Mononuclear cell (primary cell): ENCODE measurements around the gene CFAP20. TPM values are rescaled to one million over a fixed set of nuclear protein-coding genes. Genes with fewer than 3 reads are reported as not detected.

Experiments
- H3K27me3 ChIP-seq: 2 replicates; pipeline ENCODE4 v1.6.0; 2011; ENCODE audit warnings: low read length, control low read depth; ENCODE audit not compliant: insufficient read depth
- H3K4me1 ChIP-seq: 2 replicates; pipeline ENCODE4 v1.5.1; 2011; ENCODE audit warnings: mild to moderate bottlenecking, low read length, control low read depth; ENCODE audit not compliant: insufficient read depth
- H3K4me3 ChIP-seq: 2 replicates; pipeline ENCODE4 v1.5.1; 2011; ENCODE audit warnings: mild to moderate bottlenecking, low read length, moderate library complexity
- H3K9me3 ChIP-seq: 2 replicates; pipeline ENCODE4 v1.5.1; 2011; ENCODE audit warnings: low read depth, mild to moderate bottlenecking, control low read depth, low read length
- total RNA-seq: library from RNA; depleted of rRNA; stranded (reverse); fragments of >200 nt; gene quantifications from one replicate; pipeline ENCODE4 v1.2.3, GENCODE V29; 2012

The CFAP20 gene
- total RNA-seq, 1 donor, result 70.0 TPM

DNA sequence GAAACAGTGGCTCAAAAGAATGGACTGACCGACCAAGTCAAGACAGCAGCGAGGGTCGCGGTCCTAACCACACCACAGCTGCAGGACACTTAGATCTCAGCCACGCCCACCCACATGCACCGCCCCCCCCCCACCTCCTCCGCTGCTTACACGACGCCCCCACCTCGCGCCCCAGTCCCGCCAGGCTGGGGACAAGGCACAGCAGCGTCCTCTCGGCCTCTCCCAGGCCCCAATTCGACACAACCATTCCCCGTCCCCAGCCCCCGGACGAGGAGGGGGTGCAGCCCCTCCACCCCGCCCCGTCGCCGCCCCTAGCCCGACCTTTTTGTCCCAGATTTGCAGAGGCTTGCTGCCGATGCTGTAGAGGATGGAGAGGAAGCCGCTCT is 477 bp downstream of the CFAP20 start:
- Histone ChIP-seq H3K27me3 (no peaks in the 10 kb centered on the region), H3K4me1 (peaks cover 38% of the 10 kb centered on the region), H3K9me3 (no peaks in the 10 kb centered on the region), H3K4me3 (peak overlapping the region; percentile 87)

DNA sequence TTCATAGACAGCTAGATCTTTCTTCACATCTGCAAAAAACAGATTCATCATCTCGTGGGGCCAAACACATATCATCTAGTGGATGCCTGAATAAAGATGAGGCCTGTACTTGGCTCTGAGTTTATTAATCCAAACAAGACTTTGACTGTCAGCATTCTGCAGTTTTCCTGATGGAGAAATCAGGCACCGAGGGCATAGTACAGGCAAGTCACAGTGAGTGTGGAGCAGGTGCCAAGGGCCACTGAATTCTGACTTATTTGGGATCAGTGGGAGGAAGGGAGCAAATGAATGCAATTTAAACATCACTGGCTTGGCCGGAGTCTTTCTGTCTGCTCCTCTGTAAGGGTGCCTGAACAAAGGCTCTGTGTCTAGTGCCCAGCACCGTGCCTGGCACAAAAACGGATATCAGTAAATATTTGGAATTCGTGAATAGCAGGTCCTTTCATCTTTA is 975 bp downstream of the CFAP20 start:
- H3K27me3 ChIP-seq, result no peaks in the 10 kb centered on the region
- no peaks in the 10 kb centered on the region for H3K9me3 ChIP-seq
- H3K4me1 ChIP-seq, result peaks cover 38% of the 10 kb centered on the region
- peak overlapping the region; percentile 27 for H3K4me3 ChIP-seq

DNA sequence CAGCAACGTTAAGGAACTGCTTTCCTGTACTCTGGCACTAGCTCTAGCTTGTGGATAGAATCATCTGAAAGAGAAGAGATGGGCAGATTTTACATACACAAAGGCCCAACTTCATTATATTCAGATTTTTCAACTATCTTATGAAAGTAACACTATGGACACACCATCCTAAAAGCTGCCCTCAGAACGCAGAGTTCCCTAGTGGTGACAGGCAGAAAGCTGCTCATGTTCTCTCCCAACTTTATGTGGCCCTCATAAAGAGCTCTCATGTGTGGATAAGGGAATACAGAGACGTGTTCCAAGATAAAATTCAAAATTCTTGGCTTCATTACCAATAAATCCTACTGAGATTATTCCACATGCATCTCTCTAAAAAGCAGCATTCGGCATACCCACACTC is 1.5 kb downstream of the CFAP20 start:
- Histone ChIP-seq H3K27me3 (no peaks in the 10 kb centered on the region), H3K4me3 (no peak overlapping the region), H3K9me3 (no peaks in the 10 kb centered on the region), H3K4me1 (peaks cover 38% of the 10 kb centered on the region)

DNA sequence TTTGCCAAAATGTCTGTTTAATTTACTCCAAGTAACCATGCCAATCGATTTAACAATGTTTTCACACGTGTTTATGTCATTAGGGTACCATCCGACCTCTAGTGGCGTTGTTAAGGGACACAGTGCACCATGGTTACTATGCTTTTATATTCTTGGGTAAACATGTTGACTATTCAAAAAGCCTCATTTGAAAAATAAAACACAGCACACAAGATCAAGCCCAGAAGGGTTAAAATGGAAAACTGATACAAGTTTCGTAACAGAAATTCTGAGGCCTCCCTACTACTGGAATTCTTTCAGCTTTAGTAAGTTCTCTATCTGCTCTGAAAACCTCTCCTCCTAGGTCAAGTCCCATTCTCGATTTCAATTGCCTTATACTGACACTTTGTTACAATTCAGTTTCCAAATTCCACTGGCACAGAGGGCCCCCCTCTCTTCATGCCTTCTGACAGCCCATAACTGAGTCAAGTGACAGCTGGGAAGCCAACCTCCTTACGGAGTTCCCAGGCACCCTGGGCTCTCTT is 2.1 kb downstream of the CFAP20 start:
- Histone ChIP-seq H3K9me3 (no peaks in the 10 kb centered on the region), H3K4me3 (no peak overlapping the region), H3K27me3 (no peaks in the 10 kb centered on the region), H3K4me1 (peaks cover 39% of the 10 kb centered on the region)

DNA sequence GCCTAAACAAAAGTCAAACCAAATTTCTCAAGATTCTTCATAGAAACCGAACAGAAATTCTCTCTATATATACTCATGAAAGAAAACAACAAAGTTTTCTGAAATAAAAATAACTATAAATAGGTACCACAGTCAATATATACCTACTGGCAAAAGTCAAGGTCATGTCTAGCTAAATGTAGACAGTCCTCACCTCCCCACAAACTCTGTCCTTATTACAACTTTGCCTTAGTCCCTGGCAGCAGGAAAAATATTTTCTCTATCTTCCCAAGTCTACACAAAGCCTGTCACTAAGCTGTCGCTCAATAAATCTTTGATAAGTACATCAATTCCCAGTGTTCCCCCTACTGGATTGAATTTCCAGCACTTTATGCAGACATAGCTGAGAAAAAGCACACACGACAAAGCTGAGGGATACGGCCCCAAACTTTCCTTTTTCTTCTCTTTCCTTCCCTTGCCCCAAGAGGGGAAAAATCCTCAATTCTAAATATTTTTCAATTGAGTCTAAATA is 2.7 kb downstream of the CFAP20 start:
- Histone ChIP-seq H3K4me1 (peaks cover 44% of the 10 kb centered on the region), H3K9me3 (no peaks in the 10 kb centered on the region), H3K27me3 (no peaks in the 10 kb centered on the region), H3K4me3 (no peak overlapping the region)

DNA sequence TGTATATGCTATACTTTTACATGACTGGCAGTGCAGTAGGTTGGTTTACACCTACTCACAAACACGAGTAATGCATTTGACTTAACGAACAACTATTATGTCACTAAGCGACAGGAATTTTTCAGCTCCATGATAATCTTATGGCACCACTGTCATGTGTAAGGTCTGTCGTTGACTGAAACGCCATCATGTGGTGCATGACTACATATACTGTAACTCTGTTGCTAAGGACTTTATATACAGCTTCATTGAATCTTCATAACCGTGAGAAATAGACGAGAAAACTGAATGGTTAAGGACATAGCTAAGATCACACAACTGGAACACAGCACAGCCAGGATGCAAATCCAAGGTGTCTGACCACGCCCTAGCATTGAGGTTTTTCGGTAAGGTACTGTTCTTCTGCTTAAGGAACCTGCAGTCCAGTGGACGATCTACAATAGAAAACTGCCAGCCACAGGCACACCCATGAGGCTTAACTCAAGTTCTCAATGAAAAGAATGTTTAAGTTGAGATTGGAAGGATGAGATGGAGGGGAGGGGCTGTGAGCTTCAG is 3.3 kb downstream of the CFAP20 start:
- H3K9me3 ChIP-seq, result no peaks in the 10 kb centered on the region
- peaks cover 46% of the 10 kb centered on the region for H3K4me1 ChIP-seq
- H3K4me3 ChIP-seq, result no peak overlapping the region
- H3K27me3 ChIP-seq, result no peaks in the 10 kb centered on the region

DNA sequence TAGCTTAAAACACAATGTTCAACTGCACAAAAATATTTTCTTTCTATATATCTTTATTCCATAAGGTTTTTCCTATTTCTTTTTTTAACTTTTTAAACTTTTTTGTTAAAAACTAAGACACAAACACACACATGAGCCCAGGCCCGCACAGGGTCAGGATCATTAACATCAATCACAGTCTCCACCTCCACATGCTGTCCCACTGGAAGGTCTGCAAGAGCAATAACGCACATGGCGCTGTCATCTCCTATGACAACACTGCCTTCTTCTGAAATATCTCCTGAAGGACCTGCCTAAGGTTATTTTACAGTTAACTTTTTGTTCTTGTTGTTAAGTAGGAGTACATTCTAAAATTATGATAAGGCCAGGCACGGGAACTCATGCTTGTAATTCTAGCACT is 4.1 kb downstream of the CFAP20 start:
- Histone ChIP-seq H3K27me3 (no peaks in the 10 kb centered on the region), H3K9me3 (no peaks in the 10 kb centered on the region), H3K4me1 (peaks cover 46% of the 10 kb centered on the region), H3K4me3 (no peak overlapping the region)

DNA sequence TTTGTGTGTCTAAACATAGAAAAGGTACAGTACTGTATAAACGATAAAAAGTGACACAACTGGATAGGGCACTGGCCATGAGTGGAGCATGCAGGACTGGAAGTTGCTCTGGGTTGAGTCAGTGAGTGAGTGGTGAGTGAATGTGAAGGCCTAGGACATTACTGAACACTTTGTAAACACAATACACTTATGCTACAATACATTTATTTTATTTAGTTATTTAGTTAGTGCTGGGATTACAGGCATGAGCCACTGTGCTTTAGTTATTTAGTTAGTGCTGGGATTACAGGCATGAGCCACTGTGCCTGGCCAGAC is 4.6 kb downstream of the CFAP20 start:
- no peaks in the 10 kb centered on the region for H3K27me3 ChIP-seq
- peaks cover 43% of the 10 kb centered on the region for H3K4me1 ChIP-seq
- no peaks in the 10 kb centered on the region for H3K9me3 ChIP-seq
- no peak overlapping the region for H3K4me3 ChIP-seq

DNA sequence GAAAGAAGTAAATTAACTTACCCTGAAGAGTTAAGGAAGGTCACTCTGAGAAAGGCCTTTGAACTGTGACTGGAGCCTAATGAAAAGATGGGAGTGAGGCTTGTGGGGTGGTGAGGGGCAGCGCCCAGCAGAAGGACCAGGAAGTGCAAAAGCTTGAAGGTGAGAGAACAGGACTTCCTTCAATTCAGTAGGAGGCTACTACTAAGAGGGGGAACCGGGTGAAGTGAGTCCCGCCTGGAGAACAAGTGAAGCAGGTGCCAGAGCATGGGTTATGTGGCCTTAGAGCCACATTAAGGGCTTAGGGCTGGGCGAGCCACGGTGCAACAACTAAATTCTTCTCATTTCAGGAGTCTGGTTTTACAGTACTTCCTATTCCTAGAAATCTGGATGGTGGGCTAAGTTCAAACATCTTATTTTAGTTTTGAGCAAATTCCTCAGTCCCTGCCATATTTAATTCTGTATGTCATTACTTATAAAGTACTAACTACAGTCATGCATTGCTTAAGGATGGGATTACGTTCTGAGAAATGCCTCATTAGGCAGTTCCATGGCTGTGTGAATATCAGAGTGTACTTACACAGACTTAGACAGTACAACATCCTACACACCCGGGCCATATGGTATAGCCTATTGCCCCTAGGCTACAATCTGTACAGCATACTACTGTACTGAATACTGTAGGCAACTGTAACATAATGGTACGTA is 5.1 kb downstream of the CFAP20 start:
- H3K4me3 ChIP-seq, result no peak overlapping the region
- peaks cover 43% of the 10 kb centered on the region for H3K4me1 ChIP-seq
- no peaks in the 10 kb centered on the region for H3K9me3 ChIP-seq
- H3K27me3 ChIP-seq, result no peaks in the 10 kb centered on the region

DNA sequence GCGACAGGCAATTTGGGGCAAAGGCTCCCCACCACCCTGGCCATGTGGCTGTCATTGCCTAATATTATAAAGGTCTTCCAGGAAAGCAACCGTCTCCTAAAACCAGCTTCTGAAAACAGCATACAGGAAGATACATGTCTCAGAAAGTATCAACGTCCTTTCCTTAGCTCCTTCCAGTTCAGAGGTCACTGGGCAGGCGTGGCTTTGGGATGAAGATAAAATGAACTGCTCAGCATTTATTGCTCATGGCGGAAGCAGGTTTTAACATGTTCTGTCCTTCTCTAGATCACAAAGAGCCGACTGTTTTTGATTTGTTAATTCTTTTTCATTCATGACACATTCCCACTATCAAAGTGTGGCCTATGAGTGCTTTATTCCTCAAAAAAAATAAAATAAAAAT is 8.0 kb downstream of the CFAP20 start:
- H3K9me3 ChIP-seq, result no peaks in the 10 kb centered on the region
- peaks cover 19% of the 10 kb centered on the region for H3K4me1 ChIP-seq
- no peak overlapping the region for H3K4me3 ChIP-seq
- H3K27me3 ChIP-seq, result no peaks in the 10 kb centered on the region

DNA sequence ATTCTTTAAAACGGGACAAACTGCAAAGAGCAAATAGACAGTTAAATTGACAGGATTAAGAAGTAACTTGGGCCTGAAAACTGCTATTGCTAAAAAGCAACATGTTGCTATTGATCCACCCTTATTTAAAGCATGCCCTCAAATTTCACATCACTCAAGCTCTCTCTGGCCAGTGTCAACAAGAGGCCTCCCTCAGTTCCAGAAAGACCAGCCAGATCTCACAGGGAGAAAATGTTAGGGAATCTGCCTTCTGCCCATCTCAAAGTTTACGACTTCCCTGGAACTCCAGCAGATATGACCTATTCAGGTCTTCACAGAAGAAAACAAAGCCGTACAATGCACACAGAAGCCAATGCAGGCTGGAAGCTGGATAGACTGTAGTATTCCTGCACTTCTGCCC is 8.9 kb downstream of the CFAP20 start:
- Histone ChIP-seq H3K4me1 (peaks cover 13% of the 10 kb centered on the region), H3K9me3 (no peaks in the 10 kb centered on the region), H3K4me3 (no peak overlapping the region), H3K27me3 (no peaks in the 10 kb centered on the region)

DNA sequence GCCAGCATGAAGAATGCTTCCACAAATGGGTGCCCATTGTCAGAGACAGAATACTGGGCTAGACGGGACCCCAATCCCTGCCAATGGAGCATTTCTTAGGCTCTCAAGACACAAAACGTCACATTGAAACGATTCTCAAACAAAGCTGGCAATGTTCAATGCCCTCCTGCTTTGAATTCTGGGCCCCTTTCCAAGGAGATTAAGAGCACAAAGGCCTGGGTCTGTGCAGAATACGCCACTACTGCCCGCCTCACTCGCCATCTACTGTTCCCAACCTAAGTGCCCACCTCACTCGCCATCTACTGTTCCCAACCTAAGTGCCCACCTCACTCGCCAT is 9.7 kb downstream of the CFAP20 start:
- no peak overlapping the region for H3K4me3 ChIP-seq
- no peaks in the 10 kb centered on the region for H3K27me3 ChIP-seq
- no peaks in the 10 kb centered on the region for H3K9me3 ChIP-seq
- peaks cover 12% of the 10 kb centered on the region for H3K4me1 ChIP-seq

DNA sequence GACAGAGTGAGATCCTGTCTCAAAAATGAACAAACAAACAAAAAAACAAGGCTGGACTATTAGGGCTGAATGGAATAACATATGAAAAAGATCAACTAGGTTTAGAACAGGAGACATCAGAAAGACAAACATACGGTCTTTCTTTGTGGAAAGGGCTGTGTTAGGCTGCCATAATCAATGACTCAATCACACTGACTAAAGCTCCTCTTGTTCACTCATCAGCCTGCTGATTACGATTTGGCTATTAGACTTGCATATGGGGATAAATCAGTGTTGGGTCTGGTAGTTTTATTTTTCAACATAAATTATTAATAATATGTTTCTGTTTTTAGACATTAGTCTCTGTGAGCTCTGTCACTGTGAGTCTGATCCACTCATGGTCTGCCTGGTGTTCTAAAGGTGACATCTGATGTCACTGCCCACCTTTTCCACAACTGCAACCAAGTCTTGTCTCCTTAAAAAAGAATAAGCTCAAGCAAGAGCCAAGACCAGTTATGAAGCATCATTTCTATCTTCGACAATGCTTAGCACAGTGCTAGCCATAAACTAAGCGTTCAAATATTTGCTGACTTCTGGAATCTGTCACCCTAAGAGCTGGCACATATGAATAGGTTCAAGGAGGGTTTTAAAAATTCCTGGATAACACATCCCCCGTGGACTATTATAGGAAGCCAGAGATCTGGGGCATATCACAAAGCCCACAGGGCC is 10.2 kb downstream of the CFAP20 start:
- Histone ChIP-seq H3K27me3 (no peaks in the 10 kb centered on the region), H3K4me1 (peaks cover 10% of the 10 kb centered on the region), H3K4me3 (no peak overlapping the region), H3K9me3 (no peaks in the 10 kb centered on the region)

DNA sequence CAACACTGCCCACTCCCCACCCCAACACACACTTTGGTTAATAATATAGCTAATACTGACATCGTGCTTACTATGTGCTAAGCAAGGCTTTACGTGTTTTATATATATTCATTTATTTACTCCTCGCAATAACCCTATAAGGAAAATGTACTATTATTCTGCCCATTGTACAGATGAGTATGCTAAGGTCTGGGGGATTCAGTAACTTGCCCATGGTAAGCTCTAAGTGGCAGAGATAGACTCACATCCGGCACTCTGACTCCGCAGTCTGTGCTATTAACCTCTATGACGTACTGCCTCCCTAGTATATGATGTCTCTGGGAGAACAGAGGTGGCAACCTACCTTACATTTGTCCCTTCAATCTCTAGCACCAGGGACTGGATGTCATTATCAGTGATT is 12.7 kb downstream of the CFAP20 start:
- peaks cover 2% of the 10 kb centered on the region for H3K4me1 ChIP-seq
- H3K27me3 ChIP-seq, result no peaks in the 10 kb centered on the region
- no peaks in the 10 kb centered on the region for H3K9me3 ChIP-seq
- no peak overlapping the region for H3K4me3 ChIP-seq

DNA sequence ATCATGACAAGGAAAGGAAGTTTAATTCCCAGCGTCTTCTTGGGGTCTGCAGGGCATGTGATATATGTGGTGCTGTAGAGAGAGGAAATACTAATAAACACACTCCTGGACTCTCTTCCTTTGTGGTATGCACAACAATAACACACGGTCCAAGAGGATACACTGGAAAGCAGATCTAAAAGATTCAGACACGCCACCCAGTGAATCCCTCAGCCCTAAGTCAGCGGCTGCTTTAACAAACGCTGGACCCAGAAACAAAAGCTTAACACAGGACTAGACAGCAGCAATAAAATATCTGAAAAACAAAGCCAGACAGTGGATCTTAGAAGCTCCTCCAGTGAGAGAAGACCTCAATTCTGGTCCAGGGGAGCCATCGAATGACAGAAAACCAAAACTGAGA is 13.1 kb downstream of the CFAP20 start:
- no peak overlapping the region for H3K4me3 ChIP-seq
- H3K9me3 ChIP-seq, result no peaks in the 10 kb centered on the region
- no peaks in the 10 kb centered on the region for H3K27me3 ChIP-seq
- no peaks in the 10 kb centered on the region for H3K4me1 ChIP-seq
